Left lobe of liver (tissue), 2 donors: ENCODE measurements around the gene JAG2. TPM values are rescaled to one million over a fixed set of nuclear protein-coding genes. Genes with fewer than 3 reads are reported as not detected.

Experiments used
- ATAC-seq: fragments of 200-7000 bp; cut with Tn5 transposase; one replicate; pipeline ENCODE4 v1.9.1; 2020; ENCODE audit warnings: mild to moderate bottlenecking, moderate library complexity
- DNase-seq: peaks from one replicate; pipeline ENCODE4 v3.0.0-alpha.2; 2020; ENCODE audit warnings: low spot score
- total RNA-seq: library from RNA; stranded (reverse); gene quantifications from one replicate; pipeline ENCODE4 v1.2.1, GENCODE V29; 2021
- donor health status: DM: no; HTN: no; CAD: no; lungs with moderate emphysema.
- donor health status: DM: no; HTN: yes; CAD: no.

JAG2 gene
- total RNA-seq, 1 donor from 2014 or later: 1.3 TPM

GRCh38 chr14:105096206-105096875 lies 72.2 kb downstream of the JAG2 start:
- DNase-seq: no peak
- ATAC-seq: no peak

- ATAC-seq (no peak), DNase-seq (no peak)
Observed at GRCh38 chr14:105095236-105095805, 73.3 kb downstream of the JAG2 start.

GRCh38 chr14:105094193-105094907 lies 74.2 kb downstream of the JAG2 start:
- no peak for ATAC-seq
- DNase-seq: no peak

GRCh38 chr14:105093431-105094192 lies 75.0 kb downstream of the JAG2 start:
- DNase-seq (no peak), ATAC-seq (peak; percentile 4)

GRCh38 chr14:105093038-105093430 lies 75.5 kb downstream of the JAG2 start:
- ATAC-seq: peak; percentile 3
- no peak for DNase-seq

- DNase-seq (no peak), ATAC-seq (no peak)
Observed at GRCh38 chr14:105092171-105093037, 76.2 kb downstream of the JAG2 start.

GRCh38 chr14:105091517-105092170 lies 76.9 kb downstream of the JAG2 start:
- ATAC-seq (peak; percentile 79), DNase-seq (peak; percentile 97)

GRCh38 chr14:105091054-105091516 lies 77.5 kb downstream of the JAG2 start:
- ATAC-seq: peak; percentile 0
- no peak for DNase-seq

Other genes with a start within 250 kb of the JAG2 start
- gene PLD4, start 243.9 kb downstream of the JAG2 start, total RNA-seq: not detected
- 5.5 TPM for gene AHNAK2, start 190.4 kb downstream of the JAG2 start, total RNA-seq
- 2.2 TPM for gene CLBA1, start 183.0 kb downstream of the JAG2 start, total RNA-seq
- 1.4 TPM for gene CDCA4, start 147.7 kb downstream of the JAG2 start, total RNA-seq
- 0.40 TPM for gene GPR132, start 103.3 kb downstream of the JAG2 start, total RNA-seq
- gene NUDT14, start 12.5 kb upstream of the JAG2 start, total RNA-seq: 11.5 TPM
- 20.3 TPM for gene BTBD6, start 79.8 kb upstream of the JAG2 start, total RNA-seq
- gene BRF1, start 132.2 kb upstream of the JAG2 start, total RNA-seq: 20.5 TPM
- gene PACS2, start 146.0 kb upstream of the JAG2 start, total RNA-seq: 26.6 TPM
- gene TEX22, start 229.8 kb upstream of the JAG2 start, total RNA-seq: 1.3 TPM